Mesothelial cell of epicardium (in vitro differentiated cells): ENCODE data around the gene RIOX2. TPM values are rescaled to one million over a fixed set of nuclear protein-coding genes. Genes with fewer than 3 reads are reported as not detected.

Source experiments
- DNase-seq, 2 experiments: peaks; one replicate each; pipeline ENCODE4 v3.0.0; 2021; ENCODE audit warnings: low spot score in 2 of 2; ENCODE audit not compliant: unreplicated experiment in 2 of 2
- H3K27ac Mint-ChIP-seq: 2 replicates; pipeline ENCODE4 v1.8.0; 2021; ENCODE audit warnings: mixed read lengths
- H3K27me3 Mint-ChIP-seq: 2 replicates; pipeline ENCODE4 v1.8.0; 2021; ENCODE audit warnings: low read depth, mixed read lengths
- H3K36me3 Mint-ChIP-seq: 2 replicates; pipeline ENCODE4 v1.8.0; 2021; ENCODE audit warnings: mixed read lengths
- H3K4me1 Mint-ChIP-seq: 2 replicates; pipeline ENCODE4 v1.8.0; 2021; ENCODE audit warnings: mixed read lengths
- H3K4me3 Mint-ChIP-seq: 2 replicates; pipeline ENCODE4 v1.8.0; 2021; ENCODE audit warnings: mild to moderate bottlenecking, moderate library complexity, mixed read lengths
- H3K9me3 Mint-ChIP-seq: 2 replicates; pipeline ENCODE4 v1.8.0; 2021; ENCODE audit warnings: mixed read lengths
- total RNA-seq: library from RNA; stranded (reverse); gene quantifications from 3 replicates; pipeline ENCODE4 v1.2.1, GENCODE V29; 2021
- TF ChIP-seq, protein P1 (sequence below): fragments of 200-600 bp; sonication (generic); IDR thresholded peaks from one replicate; pipeline ENCODE4 v1.5.0; 2021; ENCODE audit warnings: antibody characterized with exemption; ENCODE audit not compliant: unreplicated experiment

Gene RIOX2
- total RNA-seq: 17.3 to 20.5 TPM (median 20.0 TPM) in 3 replicates

DNA sequence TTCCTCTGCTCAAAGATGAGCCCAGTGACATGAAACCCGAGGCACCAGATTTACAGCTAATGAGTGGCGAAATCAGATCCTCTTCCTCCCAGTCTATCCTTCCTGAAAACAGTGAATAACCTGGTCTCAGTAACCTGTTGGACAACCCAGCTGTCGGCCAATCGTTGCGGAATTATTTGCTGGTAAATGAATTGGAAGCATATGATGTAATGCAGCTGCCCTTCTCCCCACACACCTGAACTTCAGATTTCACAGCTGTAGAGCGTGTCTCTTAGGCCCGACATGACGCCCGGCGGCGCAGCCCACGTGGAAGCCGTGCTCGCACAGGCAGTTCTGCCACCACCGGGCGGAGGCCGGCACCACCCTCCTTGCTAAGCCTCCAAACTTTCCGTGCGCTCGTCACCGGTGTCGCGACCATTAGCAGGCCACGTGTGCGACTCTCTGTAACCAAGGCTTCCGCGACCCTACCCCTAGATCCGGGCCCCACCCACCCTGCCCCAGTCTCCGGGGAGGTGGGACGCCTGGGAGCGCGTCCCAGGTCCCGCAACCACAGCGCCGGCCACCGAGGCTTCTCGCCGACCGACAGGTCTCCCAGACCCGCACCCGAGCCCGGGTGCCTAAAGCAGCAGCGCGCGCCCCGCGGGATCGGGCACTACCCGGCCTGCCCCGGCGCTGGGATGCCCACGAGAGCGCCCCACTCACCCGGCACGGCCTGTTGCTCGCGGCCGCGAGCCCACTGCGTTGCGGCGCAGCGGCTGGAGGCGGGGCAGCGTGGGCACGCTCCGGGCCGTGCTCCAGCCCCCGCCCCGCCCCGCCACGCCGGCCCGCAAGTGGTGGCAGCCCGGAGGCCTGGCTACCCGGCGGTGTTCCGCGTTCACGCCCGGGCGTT, at the start of gene RIOX2:
Gene RIOX2, minus strand, starts transcription at position 753 of the 889 bp plus-strand sequence. CDS start 4,838 bp downstream, outside the sequence.
- H3K27ac Mint-ChIP-seq: peak within 1 kb of the TSS; percentile 85

DNA sequence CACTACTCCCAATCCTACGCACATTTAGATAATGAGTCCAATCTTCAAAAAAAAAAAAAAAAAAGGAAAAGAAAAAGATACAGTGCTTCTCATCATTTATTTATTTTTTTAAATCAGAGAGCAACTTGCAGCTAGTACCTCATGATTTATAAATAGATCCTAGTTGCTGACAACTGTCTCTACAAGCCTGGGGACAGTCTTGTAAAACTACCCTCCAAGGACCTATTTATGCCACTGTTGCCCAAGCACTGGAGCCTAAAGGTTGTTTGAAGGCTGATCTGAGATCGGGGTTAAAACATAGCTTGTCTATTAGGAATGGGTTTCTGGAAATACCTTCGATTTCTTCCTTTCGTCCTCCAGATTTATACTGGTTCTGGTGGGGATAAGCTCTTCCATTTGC, 48.2 kb upstream of the RIOX2 start:
- no peaks in the 10 kb centered on the region for H3K36me3 Mint-ChIP-seq
- no peak overlapping the region for H3K27ac Mint-ChIP-seq
- no peak for DNase-seq
- H3K4me3 Mint-ChIP-seq: no peak overlapping the region
- TF ChIP-seq, protein P1, sequence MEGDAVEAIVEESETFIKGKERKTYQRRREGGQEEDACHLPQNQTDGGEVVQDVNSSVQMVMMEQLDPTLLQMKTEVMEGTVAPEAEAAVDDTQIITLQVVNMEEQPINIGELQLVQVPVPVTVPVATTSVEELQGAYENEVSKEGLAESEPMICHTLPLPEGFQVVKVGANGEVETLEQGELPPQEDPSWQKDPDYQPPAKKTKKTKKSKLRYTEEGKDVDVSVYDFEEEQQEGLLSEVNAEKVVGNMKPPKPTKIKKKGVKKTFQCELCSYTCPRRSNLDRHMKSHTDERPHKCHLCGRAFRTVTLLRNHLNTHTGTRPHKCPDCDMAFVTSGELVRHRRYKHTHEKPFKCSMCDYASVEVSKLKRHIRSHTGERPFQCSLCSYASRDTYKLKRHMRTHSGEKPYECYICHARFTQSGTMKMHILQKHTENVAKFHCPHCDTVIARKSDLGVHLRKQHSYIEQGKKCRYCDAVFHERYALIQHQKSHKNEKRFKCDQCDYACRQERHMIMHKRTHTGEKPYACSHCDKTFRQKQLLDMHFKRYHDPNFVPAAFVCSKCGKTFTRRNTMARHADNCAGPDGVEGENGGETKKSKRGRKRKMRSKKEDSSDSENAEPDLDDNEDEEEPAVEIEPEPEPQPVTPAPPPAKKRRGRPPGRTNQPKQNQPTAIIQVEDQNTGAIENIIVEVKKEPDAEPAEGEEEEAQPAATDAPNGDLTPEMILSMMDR: no peak
- H3K9me3 Mint-ChIP-seq: no peaks in the 10 kb centered on the region
- H3K27me3 Mint-ChIP-seq: peaks cover 12% of the 10 kb centered on the region
- H3K4me1 Mint-ChIP-seq: peaks cover 24% of the 10 kb centered on the region

More for the DNA sequence above, at the start of gene RIOX2:
- peak; percentile 31 to 65 for DNase-seq
- Mint-ChIP-seq H3K36me3 (peaks cover 2% of the 10 kb centered on the region), H3K9me3 (no peaks in the 10 kb centered on the region), H3K27me3 (peaks cover 10% of the 10 kb centered on the region), H3K4me3 (peak within 1 kb of the TSS; percentile 73), H3K4me1 (peaks cover 17% of the 10 kb centered on the region)
- TF ChIP-seq, protein P1: no peak

- no peak overlapping the region for H3K27ac Mint-ChIP-seq
- H3K4me1 Mint-ChIP-seq: peaks cover 33% of the 10 kb centered on the region
- no peaks in the 10 kb centered on the region for H3K9me3 Mint-ChIP-seq
- no peaks in the 10 kb centered on the region for H3K36me3 Mint-ChIP-seq
- peaks cover 2% of the 10 kb centered on the region for H3K27me3 Mint-ChIP-seq
- TF ChIP-seq, protein P1: no peak
- H3K4me3 Mint-ChIP-seq: no peak overlapping the region
- no peak for DNase-seq
These were observed 46.1 kb upstream of the RIOX2 start for GRCh38 chr3:98018301-98018700.

GRCh38 chr3:98014268-98014585, 42.0 kb upstream of the RIOX2 start:
- no peaks in the 10 kb centered on the region for H3K36me3 Mint-ChIP-seq
- H3K4me1 Mint-ChIP-seq: peaks cover 18% of the 10 kb centered on the region
- TF ChIP-seq, protein P1: no peak
- H3K4me3 Mint-ChIP-seq: no peak overlapping the region
- H3K27me3 Mint-ChIP-seq: no peaks in the 10 kb centered on the region
- DNase-seq: no peak
- peaks cover 6% of the 10 kb centered on the region for H3K9me3 Mint-ChIP-seq
- no peak overlapping the region for H3K27ac Mint-ChIP-seq

GRCh38 chr3:98013411-98014267, 41.4 kb upstream of the RIOX2 start:
- TF ChIP-seq, protein P1: no peak
- no peaks in the 10 kb centered on the region for H3K27me3 Mint-ChIP-seq
- peaks cover 18% of the 10 kb centered on the region for H3K4me1 Mint-ChIP-seq

More at GRCh38 chr3:98013411-98014267, 41.4 kb upstream of the RIOX2 start:
- Mint-ChIP-seq H3K27ac (no peak overlapping the region), H3K36me3 (no peaks in the 10 kb centered on the region), H3K9me3 (peaks cover 6% of the 10 kb centered on the region), H3K4me3 (no peak overlapping the region)
- DNase-seq: no peak
